ENCODE results near the gene MYO19. TPM values are rescaled to one million over a fixed set of nuclear protein-coding genes. Genes with fewer than 3 reads are reported as not detected.
"Not testable (repeated sequence)": the region's sequence is repeated elsewhere in the genome, so short reads cannot be mapped to it uniquely, and the experiment has no call there.

Gene MYO19
- total RNA-seq, 1 donor from 2014 or later, result 37.1 TPM

GRCh38 chr17:36532435-36532975 lies 2.2 kb downstream of the MYO19 start:
- DNase-seq (ENCODE audit: low spot score), result no peak

GRCh38 chr17:36529121-36529520 lies 5.5 kb downstream of the MYO19 start:
- no peak for DNase-seq (ENCODE audit: low spot score)

- no peak for DNase-seq (ENCODE audit: low spot score)
These were observed 6.9 kb downstream of the MYO19 start for GRCh38 chr17:36527621-36528250.

- no peak for DNase-seq (ENCODE audit: low spot score)
These were observed 8.8 kb downstream of the MYO19 start for GRCh38 chr17:36525888-36526287.

DNA sequence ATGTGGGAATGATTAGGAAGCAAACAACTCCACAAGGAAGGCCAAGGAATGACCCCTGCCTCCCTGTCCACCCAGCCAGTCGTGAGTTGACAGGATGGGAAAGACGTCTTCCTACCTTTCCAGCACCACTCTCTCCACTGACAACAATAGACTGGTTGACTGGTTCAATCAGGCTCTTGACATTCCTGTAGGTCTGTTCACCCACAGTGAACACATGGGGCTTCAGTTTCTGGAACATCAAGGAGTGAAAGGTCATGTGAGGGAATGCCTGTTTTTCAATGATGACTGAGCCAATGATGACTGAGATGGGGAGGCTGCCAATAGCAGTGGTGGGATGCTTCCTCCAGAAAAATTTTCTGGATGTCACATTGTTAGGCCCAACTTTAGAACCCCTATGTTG lies 9.6 kb downstream of the MYO19 start:
- no peak for DNase-seq (ENCODE audit: low spot score)

GRCh38 chr17:36524428-36524876 lies 10.2 kb downstream of the MYO19 start:
- no peak for DNase-seq (ENCODE audit: low spot score)

DNA sequence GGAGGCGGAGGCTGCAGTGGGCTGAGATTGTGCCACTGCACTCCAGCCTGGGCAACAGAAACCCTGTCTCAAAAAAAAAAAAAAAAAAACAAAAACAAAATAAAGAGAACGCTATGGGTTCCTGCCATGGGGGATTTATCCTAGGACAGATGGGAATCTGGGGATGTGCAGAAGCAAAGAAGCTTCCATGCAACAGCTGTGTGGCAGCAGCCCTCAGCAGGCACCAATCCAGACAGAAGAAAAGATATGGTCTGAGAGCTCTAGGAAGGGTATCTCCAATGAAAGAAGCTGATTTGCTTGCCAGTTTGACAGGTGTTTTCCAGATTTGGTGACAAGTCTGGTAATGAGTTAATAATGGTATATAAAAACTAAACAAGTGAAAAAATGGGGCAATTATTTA lies 11.6 kb downstream of the MYO19 start:
- no peak for DNase-seq (ENCODE audit: low spot score)

DNA sequence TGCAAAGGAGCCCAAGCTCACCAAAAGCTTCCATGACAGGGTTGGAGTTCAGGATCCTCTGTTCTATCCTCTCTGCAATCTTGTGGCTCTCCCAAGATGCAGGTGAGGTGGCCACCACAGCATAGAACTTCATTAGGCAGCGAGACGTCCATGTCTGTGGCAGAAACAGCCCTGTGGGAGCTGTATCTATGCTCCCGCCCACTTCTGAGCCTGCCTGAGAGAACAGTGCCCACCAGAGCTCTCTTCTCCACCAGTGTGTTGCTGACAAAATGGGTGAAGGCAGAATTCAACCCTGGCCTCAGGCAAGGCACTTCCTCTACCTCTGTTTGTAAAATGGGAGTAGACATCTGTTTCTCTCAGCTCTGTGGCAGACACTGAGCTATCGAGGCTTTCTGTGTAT lies 18.8 kb downstream of the MYO19 start:
- DNase-seq (ENCODE audit: low spot score), result no peak

GRCh38 chr17:36514856-36515255 lies 19.8 kb downstream of the MYO19 start:
- DNase-seq (ENCODE audit: low spot score), result no peak

DNA sequence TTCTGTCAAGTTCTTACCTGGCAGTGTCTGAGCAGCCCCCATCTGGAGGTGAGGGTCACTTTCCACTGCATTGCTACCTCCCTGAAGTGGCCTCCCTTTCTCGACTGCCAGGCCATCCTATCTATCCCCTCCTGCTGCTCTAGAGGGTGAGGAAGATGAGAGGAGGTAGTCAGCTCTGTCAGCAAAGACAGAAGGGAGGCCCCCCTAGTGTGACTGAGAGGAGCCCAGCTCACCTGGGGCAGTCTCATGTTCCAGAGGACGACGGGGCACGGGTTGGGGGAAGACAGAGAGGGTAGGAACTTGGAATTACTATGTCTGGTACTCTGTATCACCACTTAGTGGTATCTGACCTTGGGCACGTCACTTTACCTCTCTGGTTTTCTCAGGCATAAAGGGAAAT lies 22.0 kb downstream of the MYO19 start:
- no peak for DNase-seq (ENCODE audit: low spot score)

DNA sequence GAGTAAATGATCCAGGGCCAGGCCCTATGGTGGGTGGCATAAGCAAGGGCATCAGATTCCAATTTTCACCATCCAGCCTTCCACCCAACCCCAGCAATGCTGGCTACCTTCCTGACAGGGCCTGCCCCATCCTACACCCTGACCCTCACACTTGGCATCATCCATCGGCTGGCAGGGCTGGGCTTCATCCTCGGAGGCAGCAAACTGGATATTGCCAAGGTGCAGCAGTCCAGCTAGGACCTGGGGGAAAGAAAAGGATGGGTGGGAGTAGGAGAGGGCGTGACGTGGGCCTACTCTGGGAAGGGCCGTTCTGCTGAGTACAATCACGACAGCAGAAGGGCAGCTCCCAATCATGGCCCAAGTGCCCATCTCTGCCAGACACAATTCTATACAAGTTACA lies 23.5 kb downstream of the MYO19 start:
- no peak for DNase-seq (ENCODE audit: low spot score)

DNA sequence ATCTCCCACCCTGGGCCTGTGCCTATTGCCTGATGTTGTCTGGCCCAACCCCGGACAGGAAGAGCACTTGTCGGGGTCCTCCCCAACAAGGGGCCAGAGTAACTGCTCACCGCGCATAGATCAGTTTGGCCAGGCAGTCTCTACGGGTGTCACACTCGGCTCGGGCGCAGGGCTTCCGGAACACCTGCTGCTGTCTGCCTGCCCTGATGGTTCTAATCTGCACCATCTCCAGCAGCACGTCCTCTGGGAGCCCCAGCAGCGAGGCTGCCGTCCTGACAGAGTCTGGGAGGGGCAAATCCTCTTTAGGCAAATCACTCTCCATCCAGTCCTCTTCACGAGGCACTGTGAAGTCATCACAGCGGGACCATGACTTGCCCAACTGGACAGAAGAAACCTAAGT lies 24.0 kb downstream of the MYO19 start:
- DNase-seq (ENCODE audit: low spot score), result no peak

- DNase-seq (ENCODE audit: low spot score), result no peak
These were observed 25.2 kb downstream of the MYO19 start for GRCh38 chr17:36509272-36509985.

DNA sequence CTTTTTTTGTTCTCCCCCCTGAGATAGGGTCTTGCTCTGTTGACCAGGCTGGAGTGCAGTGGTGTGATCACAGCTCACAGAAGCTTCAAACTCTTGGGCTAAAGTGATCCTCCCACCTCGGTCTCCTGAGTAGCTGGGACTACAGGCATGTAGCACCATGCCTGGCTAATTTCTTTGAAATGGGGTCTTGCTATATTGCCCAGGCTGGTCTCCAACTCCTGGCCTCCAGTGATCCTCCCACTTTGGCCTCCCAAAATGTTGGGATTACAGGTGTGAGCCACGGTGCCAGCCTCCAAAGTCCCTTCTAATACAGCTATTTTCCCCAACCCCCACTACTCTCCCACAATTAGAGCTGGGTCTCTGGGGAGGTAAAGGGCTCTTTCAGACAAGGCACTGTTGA lies 26.2 kb downstream of the MYO19 start:
- DNase-seq (ENCODE audit: low spot score), result not testable (repeated sequence)

- no peak for DNase-seq (ENCODE audit: low spot score)
These were observed 27.4 kb downstream of the MYO19 start for GRCh38 chr17:36507266-36507665.

- no peak for DNase-seq (ENCODE audit: low spot score)
These were observed 27.8 kb downstream of the MYO19 start for GRCh38 chr17:36506831-36507230.

DNA sequence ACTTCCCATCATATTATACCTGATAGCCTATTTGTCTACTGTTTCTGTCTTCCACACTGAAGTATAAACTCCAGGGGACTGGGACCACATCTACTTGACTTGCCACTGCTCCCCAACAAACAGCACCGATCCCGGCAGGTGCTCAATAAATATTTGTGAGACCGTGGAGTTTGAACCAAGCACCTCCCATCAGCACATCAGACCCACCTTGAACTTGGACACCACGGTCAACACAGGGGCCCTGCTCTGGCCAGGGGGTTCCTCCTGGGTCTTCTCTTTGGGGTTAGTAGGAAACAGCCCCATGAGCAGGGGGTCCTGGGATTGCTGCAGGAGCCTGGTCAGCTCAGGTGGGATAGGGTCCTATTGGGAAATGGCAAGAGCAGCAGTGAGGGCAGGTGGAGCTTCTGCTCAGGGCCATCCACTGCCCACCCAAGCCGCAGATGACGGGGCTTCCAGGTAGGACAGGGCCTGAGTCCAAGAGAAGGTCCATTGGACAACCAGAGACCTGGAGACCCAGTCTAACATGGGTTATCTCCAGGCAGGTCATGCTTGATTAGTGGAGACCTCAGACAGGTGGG lies 28.3 kb downstream of the MYO19 start:
- DNase-seq (ENCODE audit: low spot score), result no peak

GRCh38 chr17:36505171-36505570 lies 29.5 kb downstream of the MYO19 start:
- DNase-seq (ENCODE audit: low spot score), result no peak

- no peak for DNase-seq (ENCODE audit: low spot score)
These were observed 30.5 kb downstream of the MYO19 start for GRCh38 chr17:36504156-36504545.

DNA sequence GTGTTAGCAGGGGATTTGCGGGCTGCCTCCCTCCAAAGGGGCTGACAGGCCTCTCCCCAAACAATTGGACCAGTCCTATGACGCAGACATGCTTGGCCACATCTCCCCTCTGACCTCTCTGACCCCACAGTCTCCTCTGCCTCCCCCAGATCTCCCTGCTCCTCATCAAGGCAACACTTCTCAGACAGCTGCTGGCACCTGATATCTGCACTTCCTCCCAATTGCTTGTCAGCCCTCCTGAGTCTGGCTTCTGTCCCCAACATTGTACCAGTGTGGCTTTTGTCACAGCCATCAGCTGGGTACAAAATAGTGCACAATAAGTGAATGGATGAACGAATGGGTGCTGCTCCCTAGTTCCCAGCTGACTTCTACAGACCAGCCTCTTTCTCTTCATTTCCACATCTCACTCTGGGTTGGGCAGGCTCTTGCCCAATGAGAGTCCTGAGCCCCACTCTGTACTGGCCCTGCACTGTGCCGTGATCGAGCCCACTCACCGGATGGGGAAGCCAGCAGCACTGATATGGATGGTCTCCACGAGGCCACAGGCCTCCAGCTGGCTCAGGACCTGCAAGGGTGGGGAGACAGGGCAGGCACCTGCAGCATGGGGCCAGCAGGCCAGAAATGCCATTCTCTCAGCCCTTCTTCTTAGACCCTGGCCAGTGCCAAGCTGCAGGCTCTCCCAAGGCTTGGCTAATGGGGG lies 31.1 kb downstream of the MYO19 start:
- no peak for DNase-seq (ENCODE audit: low spot score)

- DNase-seq (ENCODE audit: low spot score), result no peak
These were observed 32.7 kb downstream of the MYO19 start for GRCh38 chr17:36501963-36502362.

DNA sequence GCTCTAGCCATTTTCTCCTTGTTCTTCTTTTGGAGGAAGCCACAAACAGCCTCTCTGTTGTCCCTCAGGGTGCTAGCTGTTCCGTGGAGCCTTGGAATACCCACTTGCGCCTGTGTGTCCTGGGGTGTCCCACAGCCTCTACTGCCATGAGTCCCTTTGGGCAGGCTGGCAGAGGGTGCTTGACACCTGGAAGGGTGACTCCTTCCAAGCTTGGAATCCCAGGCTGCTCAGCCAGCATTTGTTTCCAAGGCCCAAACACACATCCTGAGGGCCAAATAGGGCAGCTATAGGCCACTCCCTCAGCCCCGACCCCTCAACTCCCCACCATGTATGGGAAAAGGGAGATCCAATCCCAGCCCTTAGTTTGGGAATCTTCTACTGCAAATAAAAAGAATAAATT lies 33.3 kb downstream of the MYO19 start:
- no peak for DNase-seq (ENCODE audit: low spot score)

Measured in umbilical cord (tissue), 2 donors.